CD4-positive, alpha-beta memory T cell (primary cell): ENCODE results near the gene EFTUD2. TPM values are rescaled to one million over a fixed set of nuclear protein-coding genes. Genes with fewer than 3 reads are reported as not detected.

Source experiments
- CTCF ChIA-PET: fragments of 350-600 bp; sonication (Branson Sonifier 250); formaldehyde crosslinking; loops from one replicate; lab custom pipeline; 2021; ENCODE audit warnings: inconsistent platforms; ENCODE audit not compliant: partially characterized antibody; lab: Charles Lee
- POLR2A ChIA-PET: fragments of 350-600 bp; sonication (Branson Sonifier 250); formaldehyde crosslinking; loops from one replicate; lab custom pipeline; 2021; ENCODE audit not compliant: partially characterized antibody; lab: Charles Lee
- DNase-seq, 5 donors: peaks; one replicate each; pipeline versions ENCODE4 v3.0.0 to v3.0.0-alpha.2; 2020 to 2022; ENCODE audit warnings: mixed read lengths in 1 of 5
- H3K27ac ChIP-seq: one replicate; pipeline ENCODE4 v1.7.0; 2013; ENCODE audit warnings: low read depth, low read length
- H3K27me3 ChIP-seq: 2 replicates; pipeline ENCODE4 v1.7.0; 2013; ENCODE audit warnings: mild to moderate bottlenecking, low read length, moderate library complexity; ENCODE audit not compliant: insufficient read depth
- H3K36me3 ChIP-seq: 2 replicates; pipeline ENCODE4 v1.7.0; 2013; ENCODE audit warnings: mild to moderate bottlenecking, low read length, moderate library complexity; ENCODE audit not compliant: insufficient read depth
- H3K4me1 ChIP-seq: 2 replicates; pipeline ENCODE4 v1.7.0; 2013; ENCODE audit warnings: mild to moderate bottlenecking, low read length, moderate library complexity; ENCODE audit not compliant: insufficient read depth
- H3K4me3 ChIP-seq, 2 donors: one replicate each; pipeline ENCODE4 v1.7.0; 2013; ENCODE audit warnings: low read length in 2 of 2, mild to moderate bottlenecking in 1 of 2
- H3K9me3 ChIP-seq, 2 donors: one replicate each; pipeline ENCODE4 v1.7.0; 2013; ENCODE audit warnings: low read length in 2 of 2, control low read depth in 1 of 2; ENCODE audit not compliant: control insufficient read depth in 1 of 2
- H3K27ac Mint-ChIP-seq, 7 donors: one replicate each; pipeline ENCODE4 v1.8.0; 2020 to 2021; ENCODE audit warnings: mixed read lengths in 7 of 7, mild to moderate bottlenecking in 6 of 7, inconsistent platforms in 3 of 7, moderate library complexity in 3 of 7
- H3K27me3 Mint-ChIP-seq, 2 donors: one replicate each; pipeline ENCODE4 v1.8.0; 2020 to 2021; ENCODE audit warnings: mixed read lengths in 2 of 2
- H3K36me3 Mint-ChIP-seq, 2 donors: one replicate each; pipeline ENCODE4 v1.8.0; 2020 to 2021; ENCODE audit warnings: mixed read lengths in 2 of 2, inconsistent platforms in 1 of 2, mild to moderate bottlenecking in 1 of 2
- H3K4me1 Mint-ChIP-seq, 4 donors: one replicate each; pipeline ENCODE4 v1.8.0; 2020 to 2021; ENCODE audit warnings: mixed read lengths in 4 of 4, mild to moderate bottlenecking in 1 of 4
- H3K4me3 Mint-ChIP-seq, 8 donors: one replicate each; pipeline ENCODE4 v1.8.0; 2020 to 2021; ENCODE audit warnings: mixed read lengths in 8 of 8, mild to moderate bottlenecking in 7 of 8, moderate library complexity in 6 of 8, inconsistent platforms in 3 of 8
- H3K9me3 Mint-ChIP-seq, 8 donors: one replicate each; pipeline ENCODE4 v1.8.0; 2020 to 2021; ENCODE audit warnings: mixed read lengths in 8 of 8, mild to moderate bottlenecking in 5 of 8, inconsistent platforms in 3 of 8, moderate library complexity in 1 of 8
- intact Hi-C: fragments of 100-400 bp; cut with micrococcal nuclease; formaldehyde crosslinking; loops from one replicate; pipeline ENCODE4 v1.15.1; 2023
- polyA plus RNA-seq, 2 donors: library from polyadenylated mRNA; unstranded; fragments of 300-500 nt; fragmentation: Illumina TruSeq; gene quantifications; one replicate each; pipeline ENCODE4 v1.2.3, GENCODE V29; 2021
- total RNA-seq, 2 experiments: library from RNA; stranded (reverse); gene quantifications; one replicate each; pipeline ENCODE4 v1.2.3, GENCODE V29; 2021

Gene EFTUD2
- total and polyA plus RNA-seq, 4 experiments from 2014 or later = 82.2 to 101 (median 90.6) TPM

DNA sequence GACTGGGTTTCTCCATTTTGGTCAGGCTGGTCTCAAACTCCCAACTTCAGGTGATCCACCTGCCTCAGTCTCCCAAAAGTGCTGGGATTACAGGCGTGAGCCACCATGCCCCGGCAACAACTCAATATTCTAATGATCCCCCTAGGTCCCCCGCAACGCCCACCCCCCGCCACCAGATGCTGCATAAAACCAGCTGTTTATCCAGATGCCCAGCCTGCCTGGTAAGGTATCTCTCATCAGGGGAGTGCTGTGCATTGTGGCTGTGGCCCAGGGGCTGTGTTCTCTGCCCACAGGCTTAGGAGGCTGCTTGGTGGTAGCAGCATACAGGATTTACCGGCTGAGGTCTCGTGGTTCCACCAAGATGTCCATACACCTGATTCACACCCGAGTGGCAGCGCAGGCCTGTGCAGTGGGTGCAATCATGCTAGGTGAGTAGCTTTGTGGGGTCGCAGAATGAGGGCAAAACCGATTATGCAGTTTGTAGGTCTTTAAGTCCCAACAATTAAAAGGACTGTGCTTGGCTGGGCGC is 50.2 kb downstream of the EFTUD2 start:
- Histone ChIP-seq H3K9me3 (no peaks in the 10 kb centered on the region), H3K27ac (no peak overlapping the region), H3K4me1 (no peaks in the 10 kb centered on the region), H3K36me3 (peaks cover 28% of the 10 kb centered on the region), H3K27me3 (no peaks in the 10 kb centered on the region), H3K4me3 (no peak overlapping the region)
- Mint-ChIP-seq H3K4me3 (no peak overlapping the region), H3K27me3 (no peaks in the 10 kb centered on the region), H3K4me1 (peaks cover 0 to 2% (median 0%) of the 10 kb centered on the region in 4 donors), H3K9me3 (no peaks in the 10 kb centered on the region), H3K36me3 (peaks cover 25 to 46% of the 10 kb centered on the region in 2 donors), H3K27ac (peak overlapping the region in 1 of 7 donors; percentile 63)
- no peak for DNase-seq
- CTCF ChIA-PET = interaction anchor here (1.6 kb wide), 1 partner anchor 75 kb away, joined by 3 read pairs; no protein-coding TSS in a partner anchor
- POLR2A ChIA-PET = no interaction called here
- intact Hi-C loops = no loop called here

DNA sequence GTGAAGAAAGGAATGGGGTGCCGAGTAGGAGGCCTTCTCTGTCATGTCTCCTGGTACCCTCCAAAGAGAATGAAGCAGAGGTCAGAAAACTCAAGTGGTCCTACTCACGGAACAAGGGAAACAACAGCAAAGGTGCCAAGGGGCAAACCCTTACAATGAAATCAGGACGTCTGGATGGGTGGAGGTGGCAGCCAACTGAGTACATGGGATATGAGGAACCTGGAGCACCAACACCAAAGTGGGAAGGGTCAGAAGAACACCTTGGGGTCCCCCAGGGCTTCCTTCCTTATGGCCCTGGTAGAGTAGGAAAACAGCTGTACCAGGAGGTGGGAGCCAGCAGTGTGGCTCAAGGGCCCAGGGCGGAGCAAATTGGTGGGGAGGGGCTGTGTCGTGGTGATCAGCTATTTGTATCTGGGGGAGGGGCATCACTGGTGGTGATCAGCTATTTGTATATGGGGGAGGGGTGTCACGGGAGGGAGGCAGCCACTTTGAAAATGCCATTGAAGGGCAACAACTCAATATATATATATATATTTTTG is 50.9 kb downstream of the EFTUD2 start:
- CTCF ChIA-PET = interaction anchor here (1.6 to 2.9 kb wide), 2 partner anchors 17 to 74 kb away, joined by 3 to 9 read pairs; no protein-coding TSS in a partner anchor
- no peaks in the 10 kb centered on the region for H3K9me3 Mint-ChIP-seq
- H3K4me1 ChIP-seq = no peaks in the 10 kb centered on the region

DNA sequence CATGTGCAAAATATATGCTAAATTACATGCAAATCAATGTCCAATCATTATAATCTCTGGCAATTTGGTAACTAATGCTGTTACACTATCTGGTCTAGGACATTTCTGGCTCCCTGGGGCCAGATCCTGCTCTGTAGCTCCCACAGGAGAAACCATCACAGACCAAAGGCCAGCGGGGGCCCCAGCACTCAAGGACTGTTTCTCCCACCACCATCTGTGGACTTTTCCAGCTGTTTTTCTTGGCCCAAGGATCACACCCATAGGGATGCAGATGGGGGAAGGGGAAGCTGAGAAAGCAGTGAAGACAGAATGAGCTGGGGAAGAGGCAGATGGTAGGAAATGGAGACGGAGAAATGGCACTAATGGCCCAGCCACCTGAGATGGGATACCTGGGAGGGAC is 51.7 kb downstream of the EFTUD2 start, which contains the start of gene HIGD1B:
HIGD1B (plus strand) TSS at position 298 of the 400 bp plus-strand sequence. CDS start 270 bp downstream, outside the sequence.
- POLR2A ChIA-PET = no interaction called here
- H3K27ac Mint-ChIP-seq = peak within 1 kb of the TSS in 5 of 7 donors; percentile 25 to 77 (median 51)
- DNase-seq = no peak
- H3K4me3 ChIP-seq = no peak within 1 kb of the TSS
- intact Hi-C loops = no loop called here
- H3K27me3 ChIP-seq = no peaks in the 10 kb centered on the region
- H3K4me1 ChIP-seq = no peaks in the 10 kb centered on the region
- CTCF ChIA-PET = interaction anchor here (1.6 to 2.9 kb wide), 2 partner anchors 18 to 73 kb away, joined by 3 to 9 read pairs; no protein-coding TSS in a partner anchor
- no peaks in the 10 kb centered on the region for H3K9me3 Mint-ChIP-seq
- H3K27me3 Mint-ChIP-seq = no peaks in the 10 kb centered on the region
- H3K4me1 Mint-ChIP-seq = peaks cover 0 to 2% (median 0%) of the 10 kb centered on the region in 4 donors
- peaks cover 17 to 33% of the 10 kb centered on the region in 2 donors for H3K36me3 Mint-ChIP-seq
- H3K4me3 Mint-ChIP-seq = no peak within 1 kb of the TSS
- no peak within 1 kb of the TSS for H3K27ac ChIP-seq
- no peaks in the 10 kb centered on the region for H3K9me3 ChIP-seq
- H3K36me3 ChIP-seq = peaks cover 16% of the 10 kb centered on the region

More for the DNA sequence above, 50.9 kb downstream of the EFTUD2 start:
- peaks cover 21% of the 10 kb centered on the region for H3K36me3 ChIP-seq
- no peaks in the 10 kb centered on the region for H3K27me3 ChIP-seq
- intact Hi-C loops = no loop called here
- no peaks in the 10 kb centered on the region for H3K9me3 ChIP-seq
- H3K27ac ChIP-seq = no peak overlapping the region
- no peak overlapping the region for H3K4me3 ChIP-seq
- DNase-seq = no peak
- POLR2A ChIA-PET = no interaction called here
- Mint-ChIP-seq H3K4me1 (peaks cover 0 to 2% (median 0%) of the 10 kb centered on the region in 4 donors), H3K36me3 (peaks cover 18 to 39% of the 10 kb centered on the region in 2 donors), H3K27me3 (no peaks in the 10 kb centered on the region), H3K27ac (peak overlapping the region in 4 of 7 donors; percentile 25 to 77 (median 54)), H3K4me3 (no peak overlapping the region)

DNA sequence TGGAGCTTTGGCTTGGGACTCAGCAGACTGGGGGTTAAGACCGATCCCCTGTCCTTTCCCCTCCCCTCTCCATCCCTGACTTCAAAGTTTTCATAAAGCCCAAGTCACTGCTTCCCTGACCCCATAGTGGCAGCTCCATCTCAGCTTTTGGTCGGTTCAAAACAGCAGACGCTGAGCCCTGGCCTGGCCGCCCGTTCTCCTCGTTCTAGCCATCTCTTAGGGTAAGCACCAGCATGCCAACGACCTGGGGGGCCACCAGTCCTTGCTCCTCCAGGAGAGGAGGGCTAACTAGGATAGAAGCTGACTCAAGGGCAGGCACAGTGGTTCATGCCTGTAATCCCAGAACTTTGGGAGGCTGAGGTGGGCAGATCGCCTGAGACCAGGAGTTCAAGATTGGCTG is 53.0 kb downstream of the EFTUD2 start:
- intact Hi-C loops = no loop called here
- Mint-ChIP-seq H3K27me3 (no peaks in the 10 kb centered on the region), H3K27ac (no peak overlapping the region), H3K4me3 (no peak overlapping the region), H3K4me1 (peaks cover 0 to 2% (median 0%) of the 10 kb centered on the region in 4 donors), H3K9me3 (no peaks in the 10 kb centered on the region), H3K36me3 (peaks cover 8 to 21% of the 10 kb centered on the region in 2 donors)
- POLR2A ChIA-PET = no interaction called here
- Histone ChIP-seq H3K4me3 (no peak overlapping the region), H3K36me3 (peaks cover 7% of the 10 kb centered on the region), H3K9me3 (no peaks in the 10 kb centered on the region), H3K4me1 (no peaks in the 10 kb centered on the region), H3K27me3 (no peaks in the 10 kb centered on the region), H3K27ac (no peak overlapping the region)
- DNase-seq = no peak
- CTCF ChIA-PET = interaction anchor here (2.9 kb wide), 1 partner anchor 19 kb away, joined by 9 read pairs; no protein-coding TSS in a partner anchor

DNA sequence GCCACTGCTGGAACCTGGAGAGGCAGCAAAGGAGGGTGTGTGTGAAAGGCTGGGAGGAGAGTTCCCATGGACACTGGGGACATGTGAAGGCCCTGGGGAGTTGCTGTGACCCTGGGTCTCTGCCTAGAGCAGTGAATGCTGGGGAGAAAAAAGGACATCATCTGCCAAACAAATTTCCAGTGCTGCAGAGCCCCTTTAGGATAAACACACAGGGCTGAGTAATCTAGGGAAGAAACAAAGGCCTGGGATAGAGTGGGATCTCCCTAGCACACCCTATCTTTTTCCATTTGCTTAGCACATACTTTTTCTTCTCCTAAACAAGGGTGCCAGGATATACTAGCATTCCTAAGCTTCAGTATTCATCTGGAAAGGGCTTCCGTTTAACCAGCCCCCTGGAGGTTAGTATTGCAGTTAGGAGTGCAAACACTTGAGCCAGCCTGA is 54.8 kb downstream of the EFTUD2 start:
- Mint-ChIP-seq H3K27ac (no peak overlapping the region), H3K27me3 (no peaks in the 10 kb centered on the region), H3K9me3 (no peaks in the 10 kb centered on the region), H3K4me3 (no peak overlapping the region), H3K36me3 (peaks cover 0 to 6% of the 10 kb centered on the region in 2 donors), H3K4me1 (peaks cover 0 to 2% (median 0%) of the 10 kb centered on the region in 4 donors)
- Histone ChIP-seq H3K36me3 (no peaks in the 10 kb centered on the region), H3K4me3 (no peak overlapping the region), H3K27me3 (no peaks in the 10 kb centered on the region), H3K27ac (no peak overlapping the region), H3K4me1 (no peaks in the 10 kb centered on the region), H3K9me3 (no peaks in the 10 kb centered on the region)
- POLR2A ChIA-PET = no interaction called here
- CTCF ChIA-PET = no interaction called here
- intact Hi-C loops = no loop called here
- DNase-seq = no peak

DNA sequence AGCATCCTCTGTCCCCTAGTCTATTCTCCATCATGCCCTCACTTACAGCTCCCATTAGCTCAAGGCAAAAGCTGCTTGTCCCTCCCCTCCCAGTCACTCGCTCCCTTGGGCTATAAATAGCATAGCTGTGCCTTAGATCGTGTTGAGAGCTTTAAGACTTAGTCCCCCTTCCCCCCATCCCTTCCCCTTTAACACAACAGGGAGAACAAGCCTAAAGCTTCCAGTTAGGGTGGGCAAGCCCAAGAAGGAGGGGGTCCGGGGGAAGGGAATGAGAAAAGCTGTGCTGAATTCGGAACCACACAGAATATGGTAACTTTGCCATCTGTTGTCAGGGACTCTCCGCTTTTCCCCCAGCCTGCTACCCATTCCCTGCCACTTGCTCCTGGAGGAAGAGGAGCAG is 56.5 kb downstream of the EFTUD2 start:
- Mint-ChIP-seq H3K9me3 (no peaks in the 10 kb centered on the region), H3K27ac (no peak overlapping the region), H3K36me3 (no peaks in the 10 kb centered on the region), H3K4me3 (no peak overlapping the region), H3K4me1 (no peaks in the 10 kb centered on the region), H3K27me3 (no peaks in the 10 kb centered on the region)
- POLR2A ChIA-PET = no interaction called here
- H3K36me3 ChIP-seq = no peaks in the 10 kb centered on the region
- no peak for DNase-seq
- H3K4me3 ChIP-seq = no peak overlapping the region
- no peaks in the 10 kb centered on the region for H3K9me3 ChIP-seq
- CTCF ChIA-PET = interaction anchor here (1.5 kb wide), 1 partner anchor 22 kb away, joined by 3 read pairs; no protein-coding TSS in a partner anchor
- no peaks in the 10 kb centered on the region for H3K4me1 ChIP-seq
- H3K27me3 ChIP-seq = no peaks in the 10 kb centered on the region
- no peak overlapping the region for H3K27ac ChIP-seq
- intact Hi-C loops = no loop called here

DNA sequence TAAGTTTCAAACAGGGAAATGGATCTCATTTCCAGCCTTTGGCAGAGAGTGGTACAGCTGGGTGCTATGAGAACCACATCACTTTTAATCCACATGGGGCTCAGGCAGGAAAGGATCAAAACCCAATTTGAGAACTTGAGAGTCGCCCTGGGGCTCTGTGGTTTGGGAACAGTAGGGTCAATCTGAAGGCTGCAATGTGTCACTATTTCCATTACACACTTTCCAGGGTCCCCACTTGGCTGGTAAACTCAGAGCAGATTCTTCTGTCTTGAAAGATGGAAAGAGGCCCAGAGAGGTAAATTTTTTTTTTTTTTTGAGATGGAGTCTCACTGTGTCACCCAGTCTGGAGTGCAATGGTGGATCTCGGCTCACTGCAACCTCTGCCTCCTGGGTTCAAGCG is 58.3 kb downstream of the EFTUD2 start:
- POLR2A ChIA-PET = interaction anchor here (0.6 kb wide), 1 partner anchor 332 kb away, joined by 3 read pairs; no protein-coding TSS in a partner anchor
- no peaks in the 10 kb centered on the region for H3K9me3 ChIP-seq
- no peak overlapping the region for H3K4me3 ChIP-seq
- Mint-ChIP-seq H3K27me3 (no peaks in the 10 kb centered on the region), H3K36me3 (no peaks in the 10 kb centered on the region), H3K4me1 (no peaks in the 10 kb centered on the region), H3K4me3 (no peak overlapping the region), H3K9me3 (no peaks in the 10 kb centered on the region), H3K27ac (no peak overlapping the region)
- no peak overlapping the region for H3K27ac ChIP-seq
- CTCF ChIA-PET = no interaction called here
- H3K36me3 ChIP-seq = no peaks in the 10 kb centered on the region
- DNase-seq = no peak
- no peaks in the 10 kb centered on the region for H3K4me1 ChIP-seq
- intact Hi-C loops = no loop called here
- H3K27me3 ChIP-seq = no peaks in the 10 kb centered on the region
